HUES48 (cell line): ENCODE results near the gene SOX12.
"Not testable (repeated sequence)": the region's sequence is repeated elsewhere in the genome, so short reads cannot be mapped to it uniquely, and the experiment has no call there.

Experiments used
- H3K27ac ChIP-seq: one replicate; pipeline ENCODE4 v1.7.0; 2013; ENCODE audit warnings: low read depth, low read length, inconsistent platforms
- H3K27me3 ChIP-seq: 2 replicates; pipeline ENCODE4 v1.6.1; 2013; ENCODE audit warnings: mild to moderate bottlenecking, low read length; ENCODE audit not compliant: control insufficient read depth, insufficient read depth
- H3K36me3 ChIP-seq: 2 replicates; pipeline ENCODE4 v1.6.1; 2013; ENCODE audit warnings: low read length; ENCODE audit not compliant: control insufficient read depth, insufficient read depth
- H3K4me1 ChIP-seq: 2 replicates; pipeline ENCODE4 v1.6.1; 2013; ENCODE audit warnings: mild to moderate bottlenecking, low read length; ENCODE audit not compliant: control insufficient read depth, insufficient read depth
- H3K4me3 ChIP-seq: 2 replicates; pipeline ENCODE4 v1.5.1; 2013; ENCODE audit warnings: mild to moderate bottlenecking, low read depth, low read length
- H3K9ac ChIP-seq: 2 replicates; pipeline ENCODE4 v1.6.1; 2013; ENCODE audit warnings: mild to moderate bottlenecking, low read depth, low read length, moderate library complexity
- H3K9me3 ChIP-seq: 2 replicates; pipeline ENCODE4 v1.6.1; 2013; ENCODE audit warnings: low read length; ENCODE audit not compliant: control insufficient read depth, insufficient read depth

Gene SOX12

GRCh38 chr20:354298-354977 lies 29.1 kb downstream of the SOX12 start:
- H3K27ac ChIP-seq: no peak overlapping the region

GRCh38 chr20:356154-356553 lies 30.8 kb downstream of the SOX12 start:
- H3K27ac ChIP-seq, H3K36me3 ChIP-seq, H3K9ac ChIP-seq, H3K4me3 ChIP-seq, H3K9me3 ChIP-seq, H3K27me3 ChIP-seq, H3K4me1 ChIP-seq: not testable (repeated sequence)

More at GRCh38 chr20:354298-354977, 29.1 kb downstream of the SOX12 start:
- no peaks in the 10 kb centered on the region; the same call in 1 of the 2 replicates for H3K4me1 ChIP-seq
- H3K27me3 ChIP-seq: no peaks in the 10 kb centered on the region
- H3K9me3 ChIP-seq: no peaks in the 10 kb centered on the region
- H3K4me3 ChIP-seq: no peak overlapping the region
- peaks cover 8% of the 10 kb centered on the region; the same call in 1 of the 2 replicates for H3K36me3 ChIP-seq
- no peak overlapping the region for H3K9ac ChIP-seq

DNA sequence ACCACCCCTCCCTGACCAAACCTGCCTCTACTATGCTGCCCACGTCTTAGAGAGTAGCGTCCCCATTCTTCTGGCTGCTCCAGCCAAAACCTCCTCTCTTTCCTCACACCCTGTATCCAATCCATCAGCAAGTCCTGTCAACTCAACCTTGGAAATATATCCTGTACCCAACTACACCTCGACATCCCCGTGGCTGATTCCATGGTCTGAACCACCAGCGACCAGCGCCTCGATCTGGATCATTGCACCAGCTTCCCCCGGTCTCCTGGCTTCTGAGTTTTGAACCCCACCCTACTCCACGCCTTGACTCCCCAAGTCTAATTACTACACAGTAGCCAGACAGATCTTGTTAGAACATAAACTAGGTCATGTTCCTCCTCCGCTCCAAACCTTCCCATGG lies 31.4 kb downstream of the SOX12 start:
- Histone ChIP-seq H3K9ac (no peak overlapping the region), H3K27me3 (no peaks in the 10 kb centered on the region), H3K4me1 (no peaks in the 10 kb centered on the region; the same call in 1 of the 2 replicates), H3K4me3 (no peak overlapping the region), H3K27ac (no peak overlapping the region), H3K9me3 (no peaks in the 10 kb centered on the region), H3K36me3 (no peaks in the 10 kb centered on the region)

DNA sequence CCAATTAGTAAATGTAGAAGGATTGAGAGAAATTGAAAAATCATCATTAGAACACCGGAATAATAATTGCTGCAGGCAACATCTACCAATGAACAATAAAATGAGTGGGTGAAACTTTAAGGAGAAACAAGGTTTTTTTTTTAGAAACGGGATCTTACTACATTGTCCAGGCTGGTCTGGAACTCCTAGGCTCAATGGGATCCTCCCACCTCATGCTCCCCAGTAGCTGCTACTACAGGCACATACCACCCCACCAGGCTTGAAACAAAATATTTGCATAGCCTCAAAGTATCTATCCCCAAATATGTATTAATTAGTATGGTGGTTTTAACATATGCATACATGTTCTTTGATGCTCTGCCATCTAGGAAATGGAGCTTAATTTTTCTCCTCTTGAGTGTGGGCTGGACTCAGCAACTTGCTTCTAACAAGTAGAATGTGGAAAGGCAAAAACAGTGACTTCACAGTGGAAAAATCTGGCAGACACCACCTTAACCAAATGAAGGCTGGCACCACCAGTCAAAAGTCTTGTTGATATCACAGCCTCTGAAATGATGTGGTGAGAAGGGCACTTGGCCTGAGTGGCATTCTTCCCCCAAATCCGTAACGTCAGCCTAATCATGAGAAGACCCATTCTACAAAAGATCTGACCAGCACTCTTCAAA lies 33.7 kb downstream of the SOX12 start:
- H3K4me3 ChIP-seq: no peak overlapping the region
- no peaks in the 10 kb centered on the region; the same call in 1 of the 2 replicates for H3K4me1 ChIP-seq
- no peaks in the 10 kb centered on the region for H3K27me3 ChIP-seq
- no peaks in the 10 kb centered on the region for H3K36me3 ChIP-seq
- H3K9me3 ChIP-seq: no peaks in the 10 kb centered on the region
- H3K27ac ChIP-seq: no peak overlapping the region
- H3K9ac ChIP-seq: no peak overlapping the region

- H3K9ac ChIP-seq: no peak overlapping the region
- H3K4me3 ChIP-seq: no peak overlapping the region
- H3K9me3 ChIP-seq: no peaks in the 10 kb centered on the region
- no peaks in the 10 kb centered on the region for H3K36me3 ChIP-seq
- no peak overlapping the region for H3K27ac ChIP-seq
- no peaks in the 10 kb centered on the region for H3K27me3 ChIP-seq
- no peaks in the 10 kb centered on the region for H3K4me1 ChIP-seq
These were observed 36.2 kb downstream of the SOX12 start for GRCh38 chr20:361561-361960.

DNA sequence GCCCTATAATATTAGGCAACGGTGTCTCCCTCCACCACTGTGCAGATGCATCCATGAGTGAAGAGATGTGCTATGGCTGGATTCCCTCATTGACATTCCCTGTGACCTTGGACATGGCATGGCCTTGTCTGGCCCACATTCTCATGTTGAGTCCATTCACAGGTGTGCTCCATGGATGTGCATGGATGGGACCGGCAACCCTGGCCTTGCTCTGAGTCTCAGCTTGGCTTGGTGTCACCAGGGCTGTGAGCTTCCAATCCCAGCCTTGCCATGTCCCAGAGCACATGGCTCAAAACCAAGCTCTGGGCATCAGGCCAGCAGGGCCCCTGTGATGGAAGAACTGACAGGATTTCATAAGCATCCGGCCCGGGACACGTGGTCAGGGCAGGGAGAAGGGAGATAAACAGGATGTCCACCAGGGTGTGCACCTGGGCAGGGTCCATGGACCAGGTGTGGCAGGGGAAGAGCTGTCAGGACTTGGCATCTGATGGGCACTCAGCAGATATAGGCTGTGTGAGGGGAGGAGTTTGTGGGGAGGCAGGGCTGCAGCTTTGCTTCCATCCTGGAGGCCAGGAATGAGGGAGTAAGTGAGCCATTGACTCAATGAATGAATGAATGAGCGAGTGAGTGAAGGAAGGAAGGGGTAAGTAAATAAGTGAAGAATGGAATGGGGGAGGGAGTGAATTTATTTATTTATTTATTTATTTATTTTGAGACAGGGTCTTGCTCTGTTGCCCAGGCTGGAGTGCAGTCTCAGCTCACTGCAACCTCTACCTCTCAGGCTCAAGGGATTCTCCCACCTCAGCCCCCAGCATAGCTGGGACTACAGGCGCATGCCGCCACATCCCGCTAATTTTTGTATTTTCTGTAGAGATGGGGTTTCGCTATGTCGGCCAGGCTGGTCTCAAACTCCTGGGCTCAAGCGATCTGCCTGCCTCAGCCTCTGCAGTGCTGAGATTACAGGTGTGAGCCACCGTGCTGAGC lies 37.2 kb downstream of the SOX12 start:
- no peaks in the 10 kb centered on the region for H3K36me3 ChIP-seq
- H3K4me3 ChIP-seq: no peak overlapping the region
- no peaks in the 10 kb centered on the region for H3K9me3 ChIP-seq
- H3K4me1 ChIP-seq: no peaks in the 10 kb centered on the region
- no peak overlapping the region for H3K27ac ChIP-seq
- H3K9ac ChIP-seq: no peak overlapping the region
- no peaks in the 10 kb centered on the region for H3K27me3 ChIP-seq

GRCh38 chr20:363319-364078 lies 38.1 kb downstream of the SOX12 start:
- Histone ChIP-seq H3K36me3 (no peaks in the 10 kb centered on the region), H3K9ac (no peak overlapping the region), H3K4me3 (no peak overlapping the region), H3K9me3 (no peaks in the 10 kb centered on the region), H3K27ac (no peak overlapping the region), H3K4me1 (no peaks in the 10 kb centered on the region), H3K27me3 (no peaks in the 10 kb centered on the region)

DNA sequence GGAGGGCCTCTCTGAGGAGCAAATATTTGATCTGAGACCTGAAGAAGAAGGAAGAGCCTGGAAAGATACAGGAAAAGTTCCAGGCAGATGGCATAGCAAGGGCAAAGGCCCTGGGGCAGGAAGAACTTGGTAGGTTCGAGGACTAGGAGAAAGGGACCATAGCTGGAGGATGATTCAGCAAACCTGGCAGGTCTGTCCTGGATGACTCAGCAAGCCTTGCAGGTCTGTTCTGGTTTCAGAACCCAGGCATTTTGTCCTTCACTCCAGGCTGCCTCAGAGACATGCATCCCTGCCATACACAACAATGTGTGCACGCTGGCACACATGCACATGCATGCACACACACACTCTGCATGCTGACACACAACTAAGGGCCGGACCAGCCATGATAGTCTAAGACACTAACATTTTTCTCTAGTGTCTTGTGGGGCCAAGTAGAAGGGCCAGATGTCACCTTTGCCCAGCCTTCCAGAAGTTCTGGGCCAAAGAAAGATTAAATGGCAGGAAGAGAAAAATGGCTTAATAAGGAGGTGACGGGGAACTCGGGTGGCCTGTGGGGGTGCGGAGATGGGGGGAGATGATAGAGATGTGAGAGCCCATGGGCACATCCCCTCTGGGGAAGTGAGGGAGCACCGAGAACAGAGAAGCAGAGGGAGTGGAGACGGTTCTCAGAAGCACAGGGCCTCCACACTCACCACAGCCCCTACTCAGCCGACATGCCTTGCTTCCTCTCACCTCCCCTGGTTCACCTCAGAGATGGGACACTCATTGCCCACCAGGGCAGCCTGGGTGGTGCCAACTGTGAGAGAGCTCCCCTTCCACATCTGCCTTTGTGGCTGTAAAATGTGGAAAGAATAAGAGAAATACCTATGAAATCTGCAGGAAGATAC lies 39.8 kb downstream of the SOX12 start:
- no peaks in the 10 kb centered on the region for H3K4me1 ChIP-seq
- no peak overlapping the region for H3K4me3 ChIP-seq
- H3K36me3 ChIP-seq: no peaks in the 10 kb centered on the region
- H3K27ac ChIP-seq: no peak overlapping the region
- H3K9me3 ChIP-seq: no peaks in the 10 kb centered on the region
- no peaks in the 10 kb centered on the region for H3K27me3 ChIP-seq
- no peak overlapping the region for H3K9ac ChIP-seq

DNA sequence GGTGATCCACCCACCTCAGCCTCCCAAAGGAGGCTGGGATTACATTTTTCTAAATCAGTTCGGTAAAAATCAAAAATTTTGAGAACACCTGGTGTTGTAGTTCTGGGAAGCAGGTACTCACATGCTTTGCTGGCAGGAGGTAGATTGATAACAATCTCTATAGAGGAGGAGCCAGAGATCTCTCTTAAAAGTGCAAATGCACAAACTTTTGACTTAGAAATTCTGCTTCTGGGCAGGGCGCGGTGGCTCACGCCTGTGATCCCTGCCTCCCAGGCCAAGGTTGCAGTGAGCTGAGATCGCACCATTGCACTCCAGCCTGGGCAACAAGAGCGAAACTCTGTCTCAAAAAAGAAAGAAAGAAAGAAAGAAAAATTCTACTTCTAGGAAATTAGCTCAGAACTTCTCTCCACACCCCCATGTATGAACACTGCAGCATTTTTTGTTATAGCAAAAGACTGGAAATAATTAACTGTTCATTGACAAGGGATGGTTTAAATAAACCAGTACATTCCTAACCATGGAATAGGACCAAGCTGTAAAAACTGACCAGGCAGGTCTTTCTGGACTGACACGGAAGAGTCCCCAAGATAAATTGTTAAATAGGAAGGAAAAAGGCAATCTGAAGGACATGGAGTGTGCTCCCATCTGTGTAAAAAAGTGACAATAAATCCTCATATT lies 40.8 kb downstream of the SOX12 start:
- H3K4me1 ChIP-seq: no peaks in the 10 kb centered on the region
- H3K4me3 ChIP-seq: no peak overlapping the region
- H3K27ac ChIP-seq: no peak overlapping the region
- H3K36me3 ChIP-seq: no peaks in the 10 kb centered on the region
- H3K27me3 ChIP-seq: no peaks in the 10 kb centered on the region
- H3K9ac ChIP-seq: no peak overlapping the region
- H3K9me3 ChIP-seq: no peaks in the 10 kb centered on the region
